Left forelimb (tissue), 1 donor: ENCODE results near the gene VAPB.

Experiments
- DNase-seq: peaks from one replicate; pipeline ENCODE4 v3.0.0-alpha.2; 2018; ENCODE audit warnings: low spot score

VAPB gene

GRCh38 chr20:58435237-58435636, 46.2 kb downstream of the VAPB start:
- no peak for DNase-seq

GRCh38 chr20:58436868-58437645, 48.0 kb downstream of the VAPB start:
- no peak for DNase-seq

GRCh38 chr20:58438970-58439808, 50.2 kb downstream of the VAPB start:
- no peak for DNase-seq

GRCh38 chr20:58440021-58440767, 51.2 kb downstream of the VAPB start:
- DNase-seq: no peak

- DNase-seq: no peak
Observed at GRCh38 chr20:58441723-58442122, 52.7 kb downstream of the VAPB start.

- no peak for DNase-seq
Observed at GRCh38 chr20:58444746-58445255, 55.8 kb downstream of the VAPB start.

GRCh38 chr20:58446264-58446959, 57.4 kb downstream of the VAPB start:
- no peak for DNase-seq

GRCh38 chr20:58446960-58447265, 57.9 kb downstream of the VAPB start:
- DNase-seq: no peak

- no peak for DNase-seq
Observed at GRCh38 chr20:58447511-58448391, 58.7 kb downstream of the VAPB start.

GRCh38 chr20:58448958-58449357, 59.9 kb downstream of the VAPB start:
- no peak for DNase-seq

- DNase-seq: no peak
Observed at GRCh38 chr20:58449681-58450221, 60.7 kb downstream of the VAPB start.

GRCh38 chr20:58450254-58450653, 61.2 kb downstream of the VAPB start:
- DNase-seq: no peak

- no peak for DNase-seq
Observed at GRCh38 chr20:58452667-58453255, 63.7 kb downstream of the VAPB start.

- DNase-seq: no peak
Observed at GRCh38 chr20:58453391-58453790, 64.4 kb downstream of the VAPB start.

GRCh38 chr20:58454460-58454859, 65.4 kb downstream of the VAPB start:
- DNase-seq: no peak

GRCh38 chr20:58457083-58457695, 68.2 kb downstream of the VAPB start:
- DNase-seq: no peak

GRCh38 chr20:58458342-58459057, 69.5 kb downstream of the VAPB start:
- DNase-seq: no peak

GRCh38 chr20:58459058-58459750, 70.2 kb downstream of the VAPB start:
- no peak for DNase-seq
